Hematopoietic multipotent progenitor cell treated with erythropoietin and hydrocortisone succinate and interleukin-3 and kit ligand, for 6 days (in vitro differentiated cells): ENCODE data around the gene CTNNAL1.
A peak's percentile ranks its signal among the peaks of the same experiment; 100 is the strongest.
"Not testable (repeated sequence)": the region's sequence is repeated elsewhere in the genome, so short reads cannot be mapped to it uniquely, and the experiment has no call there.

ENCODE experiments used
- DNase-seq: peaks from one replicate; pipeline ENCODE4 v3.0.0-alpha.2; 2015

The CTNNAL1 gene

DNA sequence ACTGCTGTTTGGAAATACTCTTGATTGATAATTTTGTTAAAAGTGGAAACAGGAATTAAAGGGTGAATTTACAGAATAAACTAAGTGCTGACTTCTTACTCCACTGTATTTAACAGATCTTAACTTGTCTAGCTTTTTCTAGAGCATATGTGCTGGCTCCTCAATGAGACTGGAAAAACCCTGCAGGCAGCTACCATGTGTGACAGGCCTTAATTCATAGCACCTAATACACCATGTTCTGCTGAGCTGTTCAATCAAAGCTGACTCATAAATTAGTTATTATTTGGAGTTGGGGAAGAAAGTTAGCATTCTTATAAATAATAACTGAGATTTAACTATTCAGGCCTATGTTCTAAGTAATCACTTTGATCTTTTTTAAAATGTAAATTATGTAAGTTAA lies 29.4 kb downstream of the CTNNAL1 start:
- DNase-seq = no peak

DNA sequence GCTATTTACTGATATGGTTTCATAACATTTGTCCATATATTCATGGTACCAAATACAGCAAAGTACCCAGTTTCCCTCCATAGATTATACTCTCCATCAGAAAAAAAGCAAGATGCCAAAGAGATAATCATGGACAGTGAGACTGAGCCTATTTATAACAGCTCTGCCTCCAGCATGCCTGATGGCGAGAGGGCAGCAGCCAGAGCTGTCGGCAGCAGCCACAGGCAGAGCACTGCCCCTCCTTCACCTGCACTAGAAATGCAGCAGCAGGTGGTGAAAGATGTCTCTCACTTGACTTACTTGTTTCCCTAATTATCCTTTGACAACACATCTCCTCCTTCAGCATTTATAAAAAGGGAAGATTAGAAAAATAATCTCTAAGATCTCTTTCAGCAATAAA lies 32.4 kb downstream of the CTNNAL1 start:
- no peak for DNase-seq

DNA sequence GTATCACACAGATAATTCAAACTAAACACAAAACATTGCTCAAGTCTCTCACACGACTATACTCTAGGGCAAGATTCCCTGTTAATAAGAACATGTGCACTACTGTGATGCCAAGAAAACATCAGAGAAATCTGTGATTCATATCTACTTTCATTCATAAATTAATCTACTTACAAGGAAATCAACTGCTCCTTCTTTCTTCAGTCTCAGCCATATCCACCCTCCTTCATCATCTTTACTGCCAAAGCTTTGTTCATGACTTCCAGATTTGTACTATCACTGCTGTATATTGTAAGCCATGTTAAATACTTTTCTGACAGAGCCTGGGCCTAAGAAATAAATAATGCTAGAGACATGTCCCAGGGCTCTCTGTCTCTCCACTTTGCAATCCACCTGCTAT lies 35.1 kb downstream of the CTNNAL1 start:
- DNase-seq = no peak

DNA sequence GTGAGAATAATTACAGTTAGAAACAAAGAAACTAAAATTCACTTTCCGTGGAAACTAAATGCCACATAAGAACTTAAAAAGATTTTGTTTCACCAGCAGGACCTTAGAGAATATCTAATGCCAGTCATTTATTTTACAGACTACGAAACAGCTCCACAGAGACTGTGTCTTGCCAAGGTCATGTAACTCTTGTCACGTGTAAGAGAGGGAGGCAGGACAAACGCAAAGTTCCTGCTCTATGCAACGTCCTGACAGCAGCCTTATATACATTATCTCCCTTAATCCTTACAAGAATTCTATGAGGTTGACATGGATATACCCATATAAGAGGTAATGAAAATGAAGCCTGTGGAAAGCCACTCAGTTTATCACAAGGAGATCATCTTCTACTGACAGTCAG lies 39.4 kb downstream of the CTNNAL1 start:
- DNase-seq = no peak

DNA sequence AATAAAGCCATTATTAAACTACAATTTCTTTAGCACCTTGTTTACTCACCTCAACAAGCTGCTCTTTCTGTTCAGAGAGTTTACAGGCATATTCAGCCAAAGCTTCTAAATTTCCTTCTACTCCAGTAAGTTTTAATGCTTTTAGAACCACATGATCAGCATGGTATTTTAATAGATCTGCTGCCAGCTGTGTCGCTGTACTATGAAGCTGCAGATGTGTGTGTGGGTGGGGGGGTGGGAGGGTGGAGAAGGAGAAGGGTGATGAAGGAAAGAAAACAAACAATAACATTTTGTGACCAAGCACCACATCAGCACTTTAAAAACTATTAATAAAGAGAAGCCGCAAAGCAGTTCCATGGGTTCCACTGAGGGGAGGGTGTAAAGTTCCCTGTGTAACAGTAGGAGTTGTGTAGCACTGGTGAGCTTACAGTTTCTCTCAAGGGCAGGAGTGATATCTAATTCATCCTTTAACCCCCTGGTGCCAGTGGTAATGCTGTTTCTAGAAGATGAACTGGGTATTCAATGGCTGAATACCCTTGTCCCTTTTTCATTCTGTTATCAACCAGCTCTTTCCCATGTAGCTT lies 40.6 kb downstream of the CTNNAL1 start:
- no peak for DNase-seq

DNA sequence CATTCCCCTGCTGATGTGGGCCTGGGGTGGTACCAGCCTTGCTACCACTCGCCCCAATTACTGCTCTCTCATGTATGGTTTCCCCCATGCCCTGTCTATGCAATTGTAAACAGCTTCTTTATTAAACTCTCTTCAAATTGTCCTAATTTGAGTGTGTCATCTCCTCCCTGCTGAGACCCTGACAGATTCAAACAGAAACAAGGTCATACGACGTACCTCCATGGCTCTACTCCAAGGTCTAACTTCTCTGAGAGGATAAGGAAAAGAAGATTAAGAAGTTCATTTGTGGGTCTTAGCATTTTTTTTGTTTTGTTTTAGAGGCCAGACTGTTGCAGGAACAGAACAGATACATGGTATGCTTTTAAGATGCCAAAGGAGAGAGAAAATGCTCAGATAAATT lies 41.1 kb downstream of the CTNNAL1 start:
- DNase-seq = no peak

DNA sequence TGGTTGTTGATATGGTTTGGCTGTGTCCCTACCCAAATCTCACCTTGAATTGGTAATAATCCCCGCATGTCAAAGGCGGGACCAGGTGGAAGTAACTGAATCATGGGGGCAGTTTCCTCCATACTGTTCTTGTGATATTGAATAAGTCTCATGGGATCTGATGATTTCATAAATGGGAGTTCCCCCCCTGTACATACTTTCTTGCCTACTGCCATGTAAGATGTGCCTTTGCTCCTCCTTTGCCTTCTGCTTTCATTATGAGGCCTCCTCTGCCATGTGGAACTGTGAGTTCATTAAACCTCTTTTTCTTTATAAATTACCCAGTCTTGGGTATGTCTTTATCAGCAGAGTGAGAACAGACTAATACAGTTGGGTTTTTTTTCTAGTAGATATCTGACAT lies 41.9 kb downstream of the CTNNAL1 start:
- not testable (repeated sequence) for DNase-seq

DNA sequence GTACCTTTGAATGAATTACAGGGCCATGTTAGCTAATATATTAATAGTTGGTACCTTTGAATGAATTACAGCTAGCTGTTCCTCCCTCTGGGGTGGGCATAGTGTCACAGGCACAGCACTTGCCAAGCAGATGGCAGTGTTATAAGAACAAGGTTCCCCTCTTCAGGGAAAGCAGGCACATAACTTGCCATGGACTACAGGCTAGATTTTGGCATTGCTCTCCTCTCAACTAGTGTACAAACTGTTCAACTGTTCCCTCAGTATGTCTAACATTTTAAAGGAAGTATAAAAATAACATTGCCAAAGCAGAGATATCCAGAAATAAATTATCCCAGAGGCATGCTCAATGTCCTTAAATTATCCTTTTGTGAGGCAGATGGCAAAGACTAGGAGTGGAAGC lies 45.4 kb downstream of the CTNNAL1 start:
- DNase-seq = no peak

DNA sequence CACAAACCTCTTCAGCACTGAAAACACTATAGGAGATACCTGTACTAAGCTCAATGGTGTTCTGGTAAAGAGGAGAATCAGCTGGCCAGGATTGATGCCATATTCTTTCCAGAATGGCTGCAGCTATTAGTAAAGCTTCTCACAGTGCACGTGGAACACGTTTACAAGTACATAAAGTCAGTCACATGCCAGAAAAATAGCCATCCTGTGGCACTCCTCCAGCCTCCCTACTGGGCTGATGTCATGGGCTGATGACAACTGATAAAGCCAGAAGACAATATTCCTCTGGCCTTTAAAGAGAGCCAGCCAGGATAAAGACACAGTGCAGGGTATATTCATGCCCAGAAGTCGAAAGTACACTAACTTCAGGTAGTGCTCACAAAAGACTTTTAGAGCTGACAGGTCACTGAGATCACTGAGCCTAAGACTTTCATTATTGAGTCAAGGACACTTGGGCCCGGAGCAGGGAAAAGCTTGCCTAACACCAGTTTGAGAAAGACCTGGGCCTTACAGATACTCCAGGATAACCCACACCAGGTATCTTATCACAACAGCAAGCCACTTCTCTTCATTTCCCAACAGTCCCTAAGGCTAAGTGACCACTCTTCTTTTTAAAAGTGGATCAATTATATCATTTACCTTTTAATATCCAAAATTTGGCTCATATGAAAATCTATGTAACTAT lies 49.7 kb downstream of the CTNNAL1 start:
- DNase-seq = peak; percentile 30

DNA sequence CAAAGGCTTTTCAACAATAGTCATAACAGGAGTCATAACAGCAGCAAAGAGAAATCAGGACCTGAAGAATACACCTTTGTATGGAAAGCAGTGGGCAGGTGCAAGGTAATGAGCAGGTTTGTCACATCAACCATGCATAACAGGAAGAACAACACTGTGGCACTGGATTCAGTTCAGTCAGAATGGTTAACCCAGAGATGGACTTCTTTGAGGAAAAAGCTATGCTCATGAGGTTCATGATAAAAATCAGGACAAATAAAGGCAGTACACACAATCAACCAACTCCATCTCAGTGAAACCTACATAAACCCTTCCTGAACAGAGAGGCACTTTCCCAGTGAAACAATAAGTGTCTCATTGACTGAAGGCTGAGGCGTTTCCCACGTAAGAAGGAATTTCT lies 52.1 kb downstream of the CTNNAL1 start:
- no peak for DNase-seq

DNA sequence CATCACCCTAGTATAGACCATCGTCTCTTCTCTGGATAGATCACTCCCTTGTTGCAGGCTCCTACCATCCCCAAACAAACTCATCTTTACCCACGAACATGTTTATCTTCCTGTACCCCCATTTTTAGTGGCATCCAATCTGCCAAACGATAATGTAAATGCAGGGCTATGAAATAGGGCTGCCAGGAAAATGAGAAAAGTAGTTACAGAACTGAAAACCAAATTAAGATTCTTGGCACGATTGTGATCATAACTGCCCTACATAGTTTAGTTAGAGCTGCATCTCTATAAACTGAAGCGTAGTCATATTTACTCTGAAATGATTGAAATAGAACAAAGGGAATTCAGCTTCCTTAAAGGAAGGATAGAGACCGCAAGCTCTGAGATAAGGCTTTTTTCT lies 53.0 kb downstream of the CTNNAL1 start:
- DNase-seq = no peak

DNA sequence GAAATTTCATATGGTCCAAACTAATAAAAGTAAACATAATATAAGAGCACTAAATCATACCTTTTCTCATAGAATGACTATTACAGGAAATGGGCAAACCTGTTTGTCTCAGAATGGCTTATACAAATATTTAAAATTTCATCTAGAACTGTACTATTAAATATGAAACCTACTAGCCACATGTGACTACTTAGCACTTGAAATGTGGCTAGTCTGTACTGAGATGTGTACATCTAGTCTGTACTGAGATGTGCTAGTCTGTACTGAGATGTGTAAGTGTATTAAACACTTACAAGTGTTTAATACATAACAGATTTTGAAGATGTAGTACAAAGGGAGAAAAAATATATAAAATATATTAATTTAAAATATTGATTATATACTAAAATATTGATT lies 56.7 kb downstream of the CTNNAL1 start:
- no peak for DNase-seq

DNA sequence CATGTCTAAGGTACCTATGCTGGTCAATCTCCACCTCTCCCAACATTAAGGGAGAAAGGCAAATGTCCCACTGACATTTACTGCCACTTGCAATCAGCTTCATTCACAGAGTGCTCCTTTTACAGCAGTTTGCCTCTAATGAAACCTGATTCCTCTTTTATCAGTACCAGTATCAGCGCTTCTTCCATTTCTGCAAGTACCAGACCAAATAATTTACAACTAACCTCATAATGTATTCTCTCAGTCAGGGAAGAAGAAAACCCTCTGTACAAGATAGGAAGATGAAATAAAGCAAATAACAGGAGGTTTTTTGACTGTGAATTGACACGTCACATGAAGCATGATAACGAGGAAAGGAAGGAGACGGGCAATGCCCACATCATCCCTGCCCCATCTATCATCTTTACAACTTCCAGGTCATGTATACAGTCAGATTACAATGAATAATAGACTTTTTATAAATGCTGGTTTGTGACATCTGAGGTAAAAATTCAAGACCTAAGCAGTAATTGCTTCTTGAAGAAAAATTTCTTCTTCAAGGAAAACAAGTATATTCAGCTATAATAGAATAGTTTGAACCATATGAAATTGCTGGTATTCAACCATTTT lies 57.2 kb downstream of the CTNNAL1 start:
- DNase-seq = no peak

DNA sequence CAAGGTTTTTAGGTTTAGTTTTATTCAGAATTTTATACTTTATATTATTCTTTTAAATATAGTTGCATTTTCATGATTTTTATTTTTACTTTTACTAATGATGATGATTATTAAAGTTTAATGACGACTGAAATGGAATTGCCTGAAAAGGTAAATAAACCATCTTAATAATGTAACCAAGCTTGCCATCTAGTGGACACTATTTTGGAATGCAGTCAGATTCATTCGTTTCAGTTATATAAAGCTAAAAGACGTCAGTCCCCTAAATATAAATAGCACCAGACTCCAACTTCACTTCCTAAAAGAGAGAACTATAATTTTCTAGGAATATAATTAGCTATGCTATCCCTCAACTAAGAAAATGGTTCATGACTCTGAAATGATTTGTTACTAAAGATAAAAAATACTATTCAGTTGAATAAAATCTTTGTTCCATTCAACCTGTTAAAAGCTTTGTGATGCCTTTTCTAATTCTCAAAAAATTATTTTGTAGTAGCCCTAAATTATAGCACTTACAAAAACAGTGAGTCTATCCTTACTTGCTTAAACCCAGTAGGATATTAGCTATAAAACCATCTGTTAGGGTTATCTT lies 59.2 kb downstream of the CTNNAL1 start:
- DNase-seq = peak; percentile 76

DNA sequence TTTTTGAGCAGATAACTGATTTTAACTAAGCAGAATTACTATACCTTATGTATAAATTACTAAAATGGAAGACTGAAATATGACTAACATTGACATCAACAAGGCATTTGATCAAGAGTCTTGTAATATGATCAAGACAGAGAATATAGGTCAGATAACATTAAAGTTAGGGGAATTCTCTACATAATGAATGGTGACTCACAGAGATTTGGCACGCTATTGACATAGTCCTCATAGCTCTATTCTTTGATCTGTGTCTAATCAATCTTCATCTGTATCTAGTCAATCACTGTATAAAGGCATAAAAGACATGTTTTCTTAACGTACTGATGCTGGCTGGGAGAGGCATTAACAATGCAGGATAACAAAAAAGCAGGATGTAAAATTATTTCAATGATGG lies 61.7 kb downstream of the CTNNAL1 start:
- DNase-seq = no peak

DNA sequence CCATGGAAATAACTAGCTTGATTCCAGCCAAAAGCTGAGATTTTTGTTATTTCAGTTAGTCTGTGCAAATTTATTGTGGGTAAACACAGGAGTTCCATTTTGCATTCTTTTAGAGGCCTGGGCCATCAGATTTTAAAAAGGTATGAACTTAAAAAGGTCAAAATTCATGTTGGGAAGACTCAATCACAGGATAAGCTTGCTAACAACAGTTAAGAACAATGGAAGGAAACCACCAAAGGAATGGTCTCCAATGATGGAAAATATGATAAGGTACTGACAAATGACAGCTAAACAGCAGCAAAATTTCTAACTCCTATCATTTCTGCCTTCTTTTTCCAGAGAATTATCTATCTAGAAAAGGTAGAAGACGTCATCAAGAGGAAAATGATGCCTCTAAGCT lies 63.1 kb downstream of the CTNNAL1 start:
- DNase-seq = no peak

DNA sequence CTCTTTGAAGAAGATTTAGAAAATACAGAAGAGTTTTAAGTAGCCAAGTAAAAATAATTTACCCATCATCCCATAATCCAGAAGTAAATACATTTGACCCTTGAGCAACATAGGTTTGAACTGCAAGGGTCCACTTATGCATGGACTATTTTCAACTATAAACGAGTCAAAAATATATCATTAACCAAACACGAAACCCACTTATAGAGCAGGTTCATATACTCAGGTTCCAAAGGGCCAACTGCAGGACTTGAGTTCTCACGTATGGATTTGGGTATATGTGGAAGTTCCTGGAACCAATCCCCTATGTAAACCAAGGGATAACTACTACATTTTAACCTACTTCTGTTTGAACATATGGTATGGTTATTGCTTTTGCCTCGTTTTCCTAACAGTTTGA lies 73.3 kb downstream of the CTNNAL1 start:
- DNase-seq = no peak

DNA sequence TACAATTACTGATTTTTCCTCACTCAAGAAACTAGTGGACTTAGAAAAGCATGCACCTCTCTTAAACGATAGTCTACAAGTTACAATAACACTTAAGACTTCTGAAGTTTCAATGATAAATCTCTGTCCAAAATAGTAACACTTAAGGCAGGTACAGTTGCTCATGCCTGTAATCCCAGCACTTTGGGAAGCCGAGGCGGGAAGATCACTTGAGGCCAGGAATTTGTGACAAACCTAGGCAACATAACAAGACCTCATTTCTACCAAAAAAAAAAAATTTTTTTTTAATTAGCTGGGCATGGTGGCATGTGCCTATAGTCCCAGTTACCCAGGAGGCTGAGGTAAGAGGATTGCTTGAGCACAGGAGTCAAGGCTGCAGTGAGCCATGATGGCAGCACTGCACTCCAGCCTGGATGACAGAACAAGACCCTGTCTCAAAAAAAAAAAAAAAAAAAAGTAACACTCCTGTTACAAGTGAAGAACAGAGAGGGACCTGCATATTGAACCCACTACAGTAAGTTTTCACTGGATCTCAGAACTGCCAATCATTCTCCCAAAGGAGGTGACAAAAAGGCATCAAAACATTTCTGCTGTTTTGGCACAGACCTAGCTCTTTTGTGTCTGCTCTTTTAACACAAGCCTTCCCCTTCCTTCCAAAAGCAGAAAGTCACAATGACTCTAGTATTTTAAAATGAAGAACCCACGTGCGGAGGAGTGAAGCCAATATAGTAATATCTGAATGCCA lies 75.6 kb downstream of the CTNNAL1 start:
- no peak for DNase-seq

DNA sequence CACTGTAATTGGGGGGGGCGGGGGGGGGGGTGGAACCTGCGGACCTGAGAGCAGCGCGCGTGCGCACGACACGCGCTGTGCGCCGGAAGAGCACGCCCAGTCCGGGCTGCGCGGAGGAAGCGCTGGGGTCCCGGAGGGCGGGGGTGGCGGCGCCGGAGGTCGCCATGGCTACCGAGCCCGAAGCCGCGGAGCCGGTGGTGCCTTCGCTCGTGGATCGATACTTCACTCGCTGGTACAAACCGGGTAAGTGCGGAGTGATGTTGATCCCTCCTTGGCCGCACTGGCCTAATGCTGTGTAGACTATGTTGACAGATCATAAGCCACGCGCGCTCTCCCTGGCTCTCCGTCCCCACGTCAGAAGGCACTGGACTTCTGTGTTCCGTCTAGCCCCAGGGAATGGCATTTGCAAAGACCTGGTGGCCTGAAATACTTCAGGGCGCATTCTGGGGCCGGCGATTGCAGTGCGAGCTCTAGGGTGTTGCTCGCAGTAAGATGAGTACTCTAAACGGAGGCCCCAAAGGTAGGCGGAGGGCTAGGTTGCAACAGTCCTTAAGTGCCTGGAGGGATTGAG lies 78.9 kb downstream of the CTNNAL1 start, which contains the start of gene ABITRAM:
Gene ABITRAM, plus strand, starts transcription at position 78 of the 571 bp plus-strand sequence. Its CDS starts 87 bp downstream, at position 165.
- DNase-seq = peak; percentile 88

DNA sequence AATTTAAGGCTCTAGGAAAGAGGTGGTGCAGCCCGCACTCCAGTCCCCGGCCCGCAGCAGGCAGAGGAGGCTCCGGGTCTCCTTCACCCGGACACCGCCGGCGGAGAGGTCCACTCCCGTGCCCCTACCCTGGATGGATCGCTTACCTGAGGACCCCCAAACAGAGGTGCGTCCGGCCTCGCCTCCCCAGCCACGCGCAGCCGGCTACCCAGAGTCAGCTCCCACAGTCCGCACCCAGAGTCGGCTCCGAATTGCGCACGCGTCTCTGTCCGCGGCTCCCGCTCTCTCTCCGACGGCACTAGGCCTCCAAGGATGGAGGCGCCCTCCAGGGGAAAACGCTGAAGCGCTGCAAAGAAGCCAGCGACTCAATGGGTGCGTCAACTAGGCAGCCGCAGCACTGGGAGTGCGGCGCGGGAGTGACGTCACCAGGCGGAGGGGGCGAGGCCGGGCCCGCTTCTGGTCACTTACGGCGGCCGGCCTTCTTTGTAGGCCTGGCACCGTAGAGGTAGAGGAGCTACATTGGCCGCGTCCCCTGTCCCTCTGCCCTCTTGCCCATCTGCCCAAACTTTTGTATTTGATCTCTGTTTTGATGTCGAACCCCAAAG lies 79.5 kb downstream of the CTNNAL1 start, which contains the start of gene ELP1:
Gene ELP1, minus strand, starts transcription at position 407 of the 605 bp plus-strand sequence. CDS start 2,978 bp downstream, outside the sequence.
- peak; percentile 97 for DNase-seq

DNA sequence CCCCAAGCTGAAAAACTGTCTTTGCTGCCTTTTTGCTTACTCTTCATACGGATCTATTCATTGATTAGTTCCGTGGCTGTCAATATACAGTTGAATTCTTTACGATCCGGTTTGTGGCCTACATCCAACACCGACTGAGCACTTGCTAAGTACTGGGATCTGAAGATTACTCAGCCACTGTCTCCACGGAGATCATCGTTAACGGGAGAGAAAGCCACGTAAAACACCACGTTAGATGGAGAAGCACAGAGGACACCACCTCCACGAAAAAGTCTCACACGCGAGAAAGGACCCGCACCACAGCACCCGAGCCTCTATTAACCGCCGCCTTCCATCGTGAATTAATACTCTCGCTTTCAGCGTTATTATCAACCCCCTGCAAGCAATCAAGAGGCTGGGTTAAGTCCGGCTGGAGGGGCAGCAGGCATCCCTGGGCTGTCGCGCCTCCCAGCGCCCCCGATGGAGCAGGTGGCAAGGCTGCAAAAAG lies 80.0 kb downstream of the CTNNAL1 start:
- DNase-seq = peak; percentile 57

DNA sequence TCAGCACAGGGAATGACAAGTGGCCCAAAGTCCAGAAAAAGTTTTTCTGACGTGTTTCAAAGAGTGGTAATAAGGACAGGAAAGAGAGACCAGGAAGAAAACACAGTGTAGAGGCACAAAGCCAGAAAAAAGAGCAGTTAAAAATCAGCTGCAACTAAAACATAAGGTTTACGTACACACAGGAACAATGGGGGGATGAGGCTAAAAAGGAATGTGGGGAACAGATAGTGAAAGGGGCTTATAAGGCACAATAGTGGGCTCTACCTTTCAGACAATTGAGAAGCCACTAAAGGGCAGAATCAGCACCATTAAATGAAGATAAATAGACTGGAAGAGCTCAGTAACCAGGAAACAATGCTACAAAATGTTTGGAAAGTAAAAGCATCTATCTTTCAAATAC lies 84.9 kb downstream of the CTNNAL1 start:
- no peak for DNase-seq
